ENCODE results near the gene PCSK6. TPM values are rescaled to one million over a fixed set of nuclear protein-coding genes. Genes with fewer than 3 reads are reported as not detected.

Gene PCSK6
- polyA plus RNA-seq, 1 donor from 2014 or later: 1.1 TPM

- H3K9me3 ChIP-seq (ENCODE audit: low read length): no peaks in the 10 kb centered on the region
- no peaks in the 10 kb centered on the region for H3K79me2 ChIP-seq (replicated peaks; ENCODE audit: insufficient read depth, low read length)
- H3K4me3 ChIP-seq (ENCODE audit: low read length): no peak overlapping the region
- H3K9me2 ChIP-seq (ENCODE audit: insufficient read depth, low read length): no peaks in the 10 kb centered on the region
- H2AFZ ChIP-seq (ENCODE audit: low read depth, low read length): no peak overlapping the region
- no peaks in the 10 kb centered on the region for H4K20me1 ChIP-seq (ENCODE audit: insufficient read depth)
- no peak overlapping the region for H3K27ac ChIP-seq (ENCODE audit: low read length)
- no peaks in the 10 kb centered on the region for H3K27me3 ChIP-seq (ENCODE audit: insufficient read depth, low read depth, low read length)
- no peak for TF ChIP-seq REST (IDR thresholded peaks at IDR 0.05; ENCODE audit: borderline replicate concordance)
- no peak for TF ChIP-seq MXI1 (conservative IDR thresholded peaks at IDR 0.05; ENCODE audit: poor library complexity, severe bottlenecking)
- no peak for TF ChIP-seq EZH2 (IDR thresholded peaks at IDR 0.05; ENCODE audit: borderline replicate concordance, insufficient read depth, low read length, poor library complexity, severe bottlenecking)
- TF ChIP-seq SMC3 (conservative IDR thresholded peaks at IDR 0.05; ENCODE audit: poor library complexity): no peak
- no peak for TF ChIP-seq POLR2AphosphoS5 (IDR thresholded peaks at IDR 0.05)
- TF ChIP-seq TAF1 (IDR thresholded peaks at IDR 0.05; ENCODE audit: low read depth): no peak
- no peak for TF ChIP-seq CTCF (IDR thresholded peaks at IDR 0.05; ENCODE audit: poor library complexity, severe bottlenecking)
- TF ChIP-seq EP300 (conservative IDR thresholded peaks at IDR 0.05; ENCODE audit: poor library complexity, severe bottlenecking): no peak
- TF ChIP-seq RAD21 (conservative IDR thresholded peaks at IDR 0.05): no peak
- no peak overlapping the region for H3K4me2 ChIP-seq (ENCODE audit: low read length)
- H3F3A ChIP-seq (ENCODE audit: insufficient read depth, low read length, poor library complexity, severe bottlenecking): no peaks in the 10 kb centered on the region
- H3K9ac ChIP-seq (ENCODE audit: low read length): no peak overlapping the region
- H3K36me3 ChIP-seq (ENCODE audit: insufficient read depth, low read length): no peaks in the 10 kb centered on the region
Observed at GRCh38 chr15:101387574-101387973, 101.9 kb downstream of the PCSK6 start.

- Histone ChIP-seq H3K27me3 (ENCODE audit: insufficient read depth, low read depth, low read length) (no peaks in the 10 kb centered on the region), H3K9me3 (ENCODE audit: low read length) (no peaks in the 10 kb centered on the region), H3K9me2 (ENCODE audit: insufficient read depth, low read length) (no peaks in the 10 kb centered on the region), H3K27ac (ENCODE audit: low read length) (no peak overlapping the region), H3K4me3 (ENCODE audit: low read length) (no peak overlapping the region), H4K20me1 (ENCODE audit: insufficient read depth) (no peaks in the 10 kb centered on the region), H3K79me2 (replicated peaks; ENCODE audit: insufficient read depth, low read length) (no peaks in the 10 kb centered on the region), H2AFZ (ENCODE audit: low read depth, low read length) (no peak overlapping the region), H3K36me3 (ENCODE audit: insufficient read depth, low read length) (no peaks in the 10 kb centered on the region), H3K9ac (ENCODE audit: low read length) (no peak overlapping the region), H3K4me2 (ENCODE audit: low read length) (no peak overlapping the region), H3F3A (ENCODE audit: insufficient read depth, low read length, poor library complexity, severe bottlenecking) (no peaks in the 10 kb centered on the region)
- TF ChIP-seq EZH2 (IDR thresholded peaks at IDR 0.05; ENCODE audit: borderline replicate concordance, insufficient read depth, low read length, poor library complexity, severe bottlenecking): no peak
- no peak for TF ChIP-seq POLR2AphosphoS5 (IDR thresholded peaks at IDR 0.05)
- no peak for TF ChIP-seq MXI1 (conservative IDR thresholded peaks at IDR 0.05; ENCODE audit: poor library complexity, severe bottlenecking)
- no peak for TF ChIP-seq EP300 (conservative IDR thresholded peaks at IDR 0.05; ENCODE audit: poor library complexity, severe bottlenecking)
- no peak for TF ChIP-seq REST (IDR thresholded peaks at IDR 0.05; ENCODE audit: borderline replicate concordance)
- no peak for TF ChIP-seq TAF1 (IDR thresholded peaks at IDR 0.05; ENCODE audit: low read depth)
- TF ChIP-seq CTCF (IDR thresholded peaks at IDR 0.05; ENCODE audit: poor library complexity, severe bottlenecking): no peak
- TF ChIP-seq RAD21 (conservative IDR thresholded peaks at IDR 0.05): no peak
- TF ChIP-seq SMC3 (conservative IDR thresholded peaks at IDR 0.05; ENCODE audit: poor library complexity): no peak
Observed at GRCh38 chr15:101386967-101387366, 102.5 kb downstream of the PCSK6 start.

All from neural cell (in vitro differentiated cells).